ENCODE measurements around the gene XYLT1. TPM values are rescaled to one million over a fixed set of nuclear protein-coding genes. Genes with fewer than 3 reads are reported as not detected.

The XYLT1 gene
- total RNA-seq, 1 donor from 2014 or later = 27.3 TPM

GRCh38 chr16:17301593-17302135 is 169.1 kb downstream of the XYLT1 start:
- TF ChIP-seq POLR2A (IDR thresholded peaks at IDR 0.05) = no peak
- TF ChIP-seq CTCF (IDR thresholded peaks at IDR 0.05) = no peak
- TF ChIP-seq POLR2AphosphoS5 (IDR thresholded peaks at IDR 0.05; ENCODE audit: insufficient read depth in 1 of 2, low read depth in 1 of 2) = no peak
- intact Hi-C loops (cut with DNase I) = no loop called here
- Histone ChIP-seq H3K9me3 (no peaks in the 10 kb centered on the region), H3K4me1 (peaks cover 49% of the 10 kb centered on the region), H3K27me3 (no peaks in the 10 kb centered on the region), H3K36me3 (no peaks in the 10 kb centered on the region), H3K4me3 (no peak overlapping the region), H3K27ac (no peak overlapping the region)
- DNase-seq (ENCODE audit: extremely low spot score in 2 of 2) = no peak

- Histone ChIP-seq H3K36me3 (no peaks in the 10 kb centered on the region), H3K27me3 (no peaks in the 10 kb centered on the region), H3K9me3 (no peaks in the 10 kb centered on the region), H3K27ac (no peak overlapping the region), H3K4me1 (peaks cover 49% of the 10 kb centered on the region), H3K4me3 (no peak overlapping the region)
- TF ChIP-seq CTCF (IDR thresholded peaks at IDR 0.05) (no peak), POLR2AphosphoS5 (IDR thresholded peaks at IDR 0.05; ENCODE audit: insufficient read depth in 1 of 2, low read depth in 1 of 2) (no peak)
- intact Hi-C loops (cut with DNase I) = no loop called here
- DNase-seq (ENCODE audit: extremely low spot score in 2 of 2) = no peak
Observed at GRCh38 chr16:17301184-17301583, 169.6 kb downstream of the XYLT1 start.

GRCh38 chr16:17299790-17300189 is 171.0 kb downstream of the XYLT1 start:
- intact Hi-C loops (cut with DNase I) = loop anchor here (10.0 kb wide), 1 partner anchor 105 kb away; no protein-coding TSS in a partner anchor
- H3K27me3 ChIP-seq = no peaks in the 10 kb centered on the region
- DNase-seq (ENCODE audit: extremely low spot score in 2 of 2) = no peak
- H3K36me3 ChIP-seq = no peaks in the 10 kb centered on the region
- H3K4me3 ChIP-seq = no peak overlapping the region
- H3K4me1 ChIP-seq = peaks cover 45% of the 10 kb centered on the region
- TF ChIP-seq POLR2A (IDR thresholded peaks at IDR 0.05) (no peak), POLR2AphosphoS5 (IDR thresholded peaks at IDR 0.05; ENCODE audit: insufficient read depth in 1 of 2, low read depth in 1 of 2) (no peak), CTCF (IDR thresholded peaks at IDR 0.05) (no peak)
- no peak overlapping the region for H3K27ac ChIP-seq
- no peaks in the 10 kb centered on the region for H3K9me3 ChIP-seq

- DNase-seq (ENCODE audit: extremely low spot score in 2 of 2) = no peak
Observed at GRCh38 chr16:17298238-17298637, 172.5 kb downstream of the XYLT1 start.

More at GRCh38 chr16:17298238-17298637, 172.5 kb downstream of the XYLT1 start:
- H3K4me1 ChIP-seq = peaks cover 32% of the 10 kb centered on the region
- H3K27me3 ChIP-seq = no peaks in the 10 kb centered on the region
- H3K36me3 ChIP-seq = no peaks in the 10 kb centered on the region
- no peak overlapping the region for H3K4me3 ChIP-seq
- TF ChIP-seq CTCF (IDR thresholded peaks at IDR 0.05) (no peak), POLR2AphosphoS5 (IDR thresholded peaks at IDR 0.05; ENCODE audit: insufficient read depth in 1 of 2, low read depth in 1 of 2) (no peak), POLR2A (IDR thresholded peaks at IDR 0.05) (no peak)
- intact Hi-C loops (cut with DNase I) = loop anchor here (10.0 kb wide), 1 partner anchor 107 kb away; no protein-coding TSS in a partner anchor
- no peaks in the 10 kb centered on the region for H3K9me3 ChIP-seq
- no peak overlapping the region for H3K27ac ChIP-seq

Data from vagina (tissue), 2 donors.